KOPT-K1 (cell line): ENCODE data around the gene GMPR.
"Not testable (repeated sequence)": the region's sequence is repeated elsewhere in the genome, so short reads cannot be mapped to it uniquely, and the experiment has no call there.

Experiments
- H3K27ac ChIP-seq: fragments of 200-600 bp; sonication (generic); 2 replicates; pipeline ENCODE4 v1.5.1; 2016; ENCODE audit warnings: antibody characterized with exemption, mild to moderate bottlenecking, low read depth, low read length; ENCODE audit not compliant: poor library complexity, severe bottlenecking
- H3K36me3 ChIP-seq: fragments of 200-600 bp; sonication (generic); 2 replicates; pipeline ENCODE4 v1.5.1; 2017; ENCODE audit warnings: antibody characterized with exemption, mild to moderate bottlenecking, low read length, moderate library complexity; ENCODE audit not compliant: insufficient read depth
- H3K9me3 ChIP-seq: fragments of 200-600 bp; sonication (generic); 2 replicates; pipeline ENCODE4 v1.5.1; 2017; ENCODE audit warnings: antibody characterized with exemption, low read length, mild to moderate bottlenecking; ENCODE audit not compliant: insufficient read depth, poor library complexity, severe bottlenecking

The GMPR gene

GRCh38 chr6:16216501-16217155 lies 21.8 kb upstream of the GMPR start:
- no peak overlapping the region for H3K27ac ChIP-seq
- H3K9me3 ChIP-seq = no peaks in the 10 kb centered on the region
- no peaks in the 10 kb centered on the region for H3K36me3 ChIP-seq

GRCh38 chr6:16217156-16217721 lies 21.1 kb upstream of the GMPR start:
- Histone ChIP-seq H3K27ac (no peak overlapping the region), H3K36me3 (no peaks in the 10 kb centered on the region), H3K9me3 (no peaks in the 10 kb centered on the region)

GRCh38 chr6:16222826-16223225 lies 15.6 kb upstream of the GMPR start:
- H3K36me3 ChIP-seq = no peaks in the 10 kb centered on the region
- no peak overlapping the region for H3K27ac ChIP-seq

GRCh38 chr6:16223362-16223761 lies 15.0 kb upstream of the GMPR start:
- Histone ChIP-seq H3K9me3 (no peaks in the 10 kb centered on the region), H3K27ac (no peak overlapping the region), H3K36me3 (no peaks in the 10 kb centered on the region)

More at GRCh38 chr6:16222826-16223225, 15.6 kb upstream of the GMPR start:
- H3K9me3 ChIP-seq = no peaks in the 10 kb centered on the region

- no peak overlapping the region for H3K27ac ChIP-seq
These were observed 14.0 kb upstream of the GMPR start for GRCh38 chr6:16224409-16224808.

GRCh38 chr6:16225062-16225731 lies 13.2 kb upstream of the GMPR start:
- not testable (repeated sequence) for H3K27ac ChIP-seq, H3K36me3 ChIP-seq, H3K9me3 ChIP-seq

More at GRCh38 chr6:16224409-16224808, 14.0 kb upstream of the GMPR start:
- Histone ChIP-seq H3K9me3 (no peaks in the 10 kb centered on the region), H3K36me3 (no peaks in the 10 kb centered on the region)

GRCh38 chr6:16226117-16227047 lies 12.0 kb upstream of the GMPR start:
- H3K27ac ChIP-seq, H3K9me3 ChIP-seq, H3K36me3 ChIP-seq: not testable (repeated sequence)

GRCh38 chr6:16227048-16227562 lies 11.3 kb upstream of the GMPR start:
- H3K36me3 ChIP-seq = no peaks in the 10 kb centered on the region
- H3K9me3 ChIP-seq = no peaks in the 10 kb centered on the region
- H3K27ac ChIP-seq = no peak overlapping the region

GRCh38 chr6:16227605-16228004 lies 10.8 kb upstream of the GMPR start:
- H3K27ac ChIP-seq = no peak overlapping the region

GRCh38 chr6:16228043-16228442 lies 10.3 kb upstream of the GMPR start:
- no peaks in the 10 kb centered on the region for H3K36me3 ChIP-seq
- H3K27ac ChIP-seq = no peak overlapping the region
- H3K9me3 ChIP-seq = no peaks in the 10 kb centered on the region

More at GRCh38 chr6:16227605-16228004, 10.8 kb upstream of the GMPR start:
- H3K36me3 ChIP-seq = no peaks in the 10 kb centered on the region
- H3K9me3 ChIP-seq = no peaks in the 10 kb centered on the region

- no peaks in the 10 kb centered on the region for H3K9me3 ChIP-seq
- H3K27ac ChIP-seq = no peak overlapping the region
- H3K36me3 ChIP-seq = no peaks in the 10 kb centered on the region
These were observed 9.4 kb upstream of the GMPR start for GRCh38 chr6:16228709-16229665.

GRCh38 chr6:16229700-16230099 lies 8.7 kb upstream of the GMPR start:
- H3K27ac ChIP-seq = no peak overlapping the region

GRCh38 chr6:16230953-16231352 lies 7.4 kb upstream of the GMPR start:
- Histone ChIP-seq H3K9me3 (no peaks in the 10 kb centered on the region), H3K36me3 (no peaks in the 10 kb centered on the region), H3K27ac (no peak overlapping the region)

More at GRCh38 chr6:16229700-16230099, 8.7 kb upstream of the GMPR start:
- Histone ChIP-seq H3K36me3 (no peaks in the 10 kb centered on the region), H3K9me3 (no peaks in the 10 kb centered on the region)

GRCh38 chr6:16232086-16232485 lies 6.3 kb upstream of the GMPR start:
- no peak overlapping the region for H3K27ac ChIP-seq
- no peaks in the 10 kb centered on the region for H3K9me3 ChIP-seq
- no peaks in the 10 kb centered on the region for H3K36me3 ChIP-seq
